ENCODE measurements around the gene PUM2. TPM values are rescaled to one million over a fixed set of nuclear protein-coding genes. Genes with fewer than 3 reads are reported as not detected.
A peak's percentile ranks its signal among the peaks of the same experiment; 100 is the strongest.

PUM2 gene
- total RNA-seq, 1 donor from 2014 or later, result 123 TPM

DNA sequence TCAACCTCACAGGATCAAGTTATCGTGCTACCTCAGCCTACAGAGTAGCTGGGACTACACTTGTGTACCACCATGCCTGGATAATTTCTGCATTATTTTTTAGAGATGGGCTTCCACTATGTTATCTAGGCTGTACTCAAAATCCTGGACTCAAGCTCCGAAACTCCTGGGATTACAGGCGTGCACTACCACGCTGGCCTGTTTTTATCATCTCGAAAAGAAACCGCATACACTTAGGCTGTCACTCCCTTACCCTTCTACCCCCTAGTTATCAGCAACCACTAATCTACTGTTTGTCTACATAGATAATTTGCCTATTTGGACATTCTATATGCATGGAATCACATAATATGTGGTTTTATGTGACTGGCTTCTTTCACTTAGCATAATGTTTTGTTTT, 8.5 kb upstream of the PUM2 start:
- Mint-ChIP-seq H3K27ac (no peak overlapping the region), H3K4me1 (ENCODE audit: low read depth) (peaks cover 2% of the 10 kb centered on the region), H3K27me3 (no peaks in the 10 kb centered on the region), H3K4me3 (ENCODE audit: low read depth) (no peak overlapping the region), H3K9me3 (ENCODE audit: low read depth) (peaks cover 3% of the 10 kb centered on the region), H3K36me3 (ENCODE audit: insufficient read depth) (no peaks in the 10 kb centered on the region)
- TF ChIP-seq, protein P1, sequence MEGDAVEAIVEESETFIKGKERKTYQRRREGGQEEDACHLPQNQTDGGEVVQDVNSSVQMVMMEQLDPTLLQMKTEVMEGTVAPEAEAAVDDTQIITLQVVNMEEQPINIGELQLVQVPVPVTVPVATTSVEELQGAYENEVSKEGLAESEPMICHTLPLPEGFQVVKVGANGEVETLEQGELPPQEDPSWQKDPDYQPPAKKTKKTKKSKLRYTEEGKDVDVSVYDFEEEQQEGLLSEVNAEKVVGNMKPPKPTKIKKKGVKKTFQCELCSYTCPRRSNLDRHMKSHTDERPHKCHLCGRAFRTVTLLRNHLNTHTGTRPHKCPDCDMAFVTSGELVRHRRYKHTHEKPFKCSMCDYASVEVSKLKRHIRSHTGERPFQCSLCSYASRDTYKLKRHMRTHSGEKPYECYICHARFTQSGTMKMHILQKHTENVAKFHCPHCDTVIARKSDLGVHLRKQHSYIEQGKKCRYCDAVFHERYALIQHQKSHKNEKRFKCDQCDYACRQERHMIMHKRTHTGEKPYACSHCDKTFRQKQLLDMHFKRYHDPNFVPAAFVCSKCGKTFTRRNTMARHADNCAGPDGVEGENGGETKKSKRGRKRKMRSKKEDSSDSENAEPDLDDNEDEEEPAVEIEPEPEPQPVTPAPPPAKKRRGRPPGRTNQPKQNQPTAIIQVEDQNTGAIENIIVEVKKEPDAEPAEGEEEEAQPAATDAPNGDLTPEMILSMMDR (IDR thresholded peaks at IDR 0.05; ENCODE audit: unreplicated experiment), result no peak
- no peak for DNase-seq (ENCODE audit: low spot score, unreplicated experiment)

DNA sequence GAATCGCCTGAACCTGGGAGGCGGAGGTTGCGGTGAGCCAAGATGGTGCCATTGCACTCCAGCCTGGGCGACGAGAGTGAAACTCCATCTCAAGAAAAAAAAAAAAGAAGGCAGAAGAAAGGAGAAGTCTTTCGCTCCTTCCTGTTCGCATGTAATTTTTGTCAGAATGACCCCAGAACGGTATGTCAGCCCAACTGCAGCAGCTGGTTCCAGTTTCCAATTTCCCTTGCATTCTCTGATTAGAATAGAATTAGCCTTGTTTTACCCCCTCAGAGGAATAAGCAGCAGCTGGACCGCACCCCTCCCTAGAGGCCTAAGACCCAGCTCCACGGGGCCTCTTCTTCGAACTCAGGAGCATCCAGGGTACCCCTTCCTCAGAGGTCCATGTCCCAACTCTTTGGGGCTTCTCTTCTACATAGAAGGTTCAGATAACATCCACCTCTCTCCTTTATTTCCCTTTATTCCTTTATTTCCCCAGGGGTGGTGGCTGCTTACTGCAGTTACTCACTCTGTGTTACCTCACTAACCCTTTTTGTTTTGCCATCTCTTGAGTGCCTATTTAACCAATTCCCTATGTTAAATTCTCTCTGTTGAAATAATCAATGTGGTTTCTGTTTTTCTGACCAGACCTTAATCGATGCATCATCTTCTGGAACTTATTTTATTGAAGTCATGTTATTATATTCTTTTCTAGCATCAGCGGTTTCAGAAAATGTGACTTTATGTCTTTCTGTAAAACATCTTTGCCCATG, 7.2 kb upstream of the PUM2 start:
- Mint-ChIP-seq H3K36me3 (ENCODE audit: insufficient read depth) (no peaks in the 10 kb centered on the region), H3K9me3 (ENCODE audit: low read depth) (peaks cover 3% of the 10 kb centered on the region), H3K4me1 (ENCODE audit: low read depth) (peaks cover 12% of the 10 kb centered on the region)

DNA sequence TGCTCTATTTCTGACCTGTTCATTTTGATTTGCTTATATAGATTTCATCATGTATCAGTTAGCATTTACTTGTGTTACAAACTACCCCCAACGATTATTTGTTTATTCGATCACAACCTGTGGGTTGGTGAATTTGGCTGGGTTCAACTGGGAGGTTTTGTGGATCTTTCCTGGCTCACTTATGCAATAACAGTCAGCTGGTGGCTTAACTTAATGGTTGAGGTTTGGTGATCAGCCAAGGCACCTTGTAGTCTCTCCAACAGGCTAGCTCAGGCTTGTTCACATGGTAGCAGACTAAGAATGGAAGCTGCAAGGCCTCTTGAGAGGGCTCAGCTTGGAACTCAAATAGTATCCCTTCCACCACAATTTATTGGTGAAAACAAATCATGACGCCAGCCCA, 5.4 kb upstream of the PUM2 start:
- TF ChIP-seq, protein P1 (IDR thresholded peaks at IDR 0.05; ENCODE audit: unreplicated experiment), result no peak
- H3K9me3 Mint-ChIP-seq (ENCODE audit: low read depth), result peaks cover 3% of the 10 kb centered on the region
- H3K4me3 Mint-ChIP-seq (ENCODE audit: low read depth), result no peak overlapping the region
- no peaks in the 10 kb centered on the region for H3K27me3 Mint-ChIP-seq
- H3K27ac Mint-ChIP-seq, result no peak overlapping the region
- peaks cover 12% of the 10 kb centered on the region for H3K4me1 Mint-ChIP-seq (ENCODE audit: low read depth)
- DNase-seq (ENCODE audit: low spot score, unreplicated experiment), result no peak
- no peaks in the 10 kb centered on the region for H3K36me3 Mint-ChIP-seq (ENCODE audit: insufficient read depth)

More for the DNA sequence above, 7.2 kb upstream of the PUM2 start:
- Mint-ChIP-seq H3K4me3 (ENCODE audit: low read depth) (no peak overlapping the region), H3K27me3 (no peaks in the 10 kb centered on the region), H3K27ac (peak overlapping the region; percentile 67)
- no peak for DNase-seq (ENCODE audit: low spot score, unreplicated experiment)
- TF ChIP-seq, protein P1 (IDR thresholded peaks at IDR 0.05; ENCODE audit: unreplicated experiment), result no peak

DNA sequence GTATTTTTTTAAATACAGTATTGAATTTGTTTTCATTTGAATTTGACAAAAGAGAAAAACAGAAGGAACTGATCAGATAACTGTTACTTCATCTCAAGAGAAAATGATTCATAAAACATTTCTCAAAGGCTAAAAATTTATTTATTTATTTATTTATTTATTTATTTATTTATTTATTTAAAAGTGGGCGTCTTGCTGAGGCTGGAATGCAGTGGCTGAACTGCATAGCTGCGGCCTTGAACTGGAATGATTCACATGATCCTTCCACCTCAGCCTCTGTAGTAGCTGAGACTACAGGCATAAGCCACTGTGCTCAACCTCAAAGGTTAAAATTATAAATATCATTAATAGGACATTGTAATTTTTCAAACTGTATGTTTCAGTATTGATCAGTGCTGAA, 4.5 kb upstream of the PUM2 start:
- H3K9me3 Mint-ChIP-seq (ENCODE audit: low read depth), result peaks cover 3% of the 10 kb centered on the region
- DNase-seq (ENCODE audit: low spot score, unreplicated experiment), result no peak
- peaks cover 12% of the 10 kb centered on the region for H3K4me1 Mint-ChIP-seq (ENCODE audit: low read depth)
- no peak overlapping the region for H3K27ac Mint-ChIP-seq
- H3K36me3 Mint-ChIP-seq (ENCODE audit: insufficient read depth), result no peaks in the 10 kb centered on the region
- H3K4me3 Mint-ChIP-seq (ENCODE audit: low read depth), result no peak overlapping the region
- TF ChIP-seq, protein P1 (IDR thresholded peaks at IDR 0.05; ENCODE audit: unreplicated experiment), result no peak
- no peaks in the 10 kb centered on the region for H3K27me3 Mint-ChIP-seq

DNA sequence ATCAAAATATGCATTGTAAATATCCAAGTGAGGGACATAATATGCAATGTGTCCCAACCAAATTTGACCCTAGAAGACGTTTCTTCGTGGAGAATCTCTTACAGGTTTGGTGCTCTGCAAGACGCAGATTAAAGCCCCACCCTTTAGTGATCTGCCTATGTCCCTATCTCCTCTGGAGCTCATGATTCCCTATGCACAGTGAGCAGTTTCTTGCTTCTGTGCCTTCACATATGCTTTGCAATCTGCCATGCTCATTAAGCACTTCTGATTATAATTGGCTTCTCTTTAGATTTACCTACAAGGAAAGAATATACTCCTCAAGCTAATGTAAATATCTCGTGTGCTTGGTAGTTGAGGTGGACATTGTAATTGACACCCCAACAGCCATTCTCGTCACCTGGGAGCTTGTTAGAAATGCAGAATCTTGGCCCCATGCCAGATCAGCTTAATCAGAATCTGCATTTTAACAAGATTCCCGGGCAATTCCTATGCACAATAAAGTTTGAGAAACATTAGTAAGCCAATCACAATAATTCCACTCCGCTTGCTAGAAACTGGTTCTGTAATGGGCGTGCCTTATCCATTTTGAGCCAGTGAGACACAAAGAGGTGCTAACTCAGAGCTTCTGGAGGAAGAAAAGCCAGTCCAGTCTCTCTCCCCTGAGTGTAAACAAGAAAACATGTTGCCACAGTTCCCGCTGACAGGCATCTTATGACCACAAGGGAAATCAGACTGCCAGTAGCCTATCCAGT, 2.8 kb upstream of the PUM2 start:
- H3K4me3 Mint-ChIP-seq (ENCODE audit: low read depth), result no peak overlapping the region

More for the DNA sequence above, 2.8 kb upstream of the PUM2 start:
- Mint-ChIP-seq H3K27me3 (no peaks in the 10 kb centered on the region), H3K4me1 (ENCODE audit: low read depth) (peaks cover 19% of the 10 kb centered on the region), H3K36me3 (ENCODE audit: insufficient read depth) (no peaks in the 10 kb centered on the region), H3K9me3 (ENCODE audit: low read depth) (peaks cover 3% of the 10 kb centered on the region), H3K27ac (no peak overlapping the region)
- DNase-seq (ENCODE audit: low spot score, unreplicated experiment), result no peak
- TF ChIP-seq, protein P1 (IDR thresholded peaks at IDR 0.05; ENCODE audit: unreplicated experiment), result no peak

Data from progenitor cell of endocrine pancreas (in vitro differentiated cells).